ENCODE data around the gene PHB1. TPM values are rescaled to one million over a fixed set of nuclear protein-coding genes. Genes with fewer than 3 reads are reported as not detected.

PHB1 gene
- polyA plus RNA-seq, 1 of the 3 experiments (the other 2 are of a cell fraction): 379 TPM

DNA sequence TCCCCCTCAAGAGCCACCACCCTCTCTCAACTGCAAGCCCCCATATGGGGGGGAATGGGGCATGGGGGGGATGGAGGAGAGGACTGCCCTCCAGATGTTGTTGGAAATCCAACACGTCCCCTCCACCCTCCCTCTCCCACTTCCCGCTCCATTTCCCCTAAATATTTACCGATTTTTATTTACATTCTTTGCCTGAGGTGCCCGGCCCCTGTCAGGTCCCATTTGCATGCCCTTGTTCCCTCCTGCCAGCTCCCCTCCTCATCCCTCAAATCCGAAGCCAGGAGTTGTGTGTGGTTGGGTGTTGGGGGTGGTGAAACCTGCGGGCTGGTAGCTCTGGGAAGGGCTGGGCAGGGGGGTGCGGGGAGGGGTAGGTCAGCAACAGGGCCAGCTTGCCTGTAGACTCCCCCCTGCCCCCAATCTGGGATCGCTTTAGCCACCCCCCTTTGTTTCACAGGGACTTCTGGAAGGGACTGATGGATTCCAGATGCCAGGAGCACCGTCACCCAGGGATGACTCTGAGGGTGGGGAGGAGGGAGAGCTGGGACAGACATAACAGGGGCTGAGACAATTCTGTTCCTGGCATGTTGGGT, 40.7 kb upstream of the PHB1 start:
- TF ChIP-seq, protein P1, sequence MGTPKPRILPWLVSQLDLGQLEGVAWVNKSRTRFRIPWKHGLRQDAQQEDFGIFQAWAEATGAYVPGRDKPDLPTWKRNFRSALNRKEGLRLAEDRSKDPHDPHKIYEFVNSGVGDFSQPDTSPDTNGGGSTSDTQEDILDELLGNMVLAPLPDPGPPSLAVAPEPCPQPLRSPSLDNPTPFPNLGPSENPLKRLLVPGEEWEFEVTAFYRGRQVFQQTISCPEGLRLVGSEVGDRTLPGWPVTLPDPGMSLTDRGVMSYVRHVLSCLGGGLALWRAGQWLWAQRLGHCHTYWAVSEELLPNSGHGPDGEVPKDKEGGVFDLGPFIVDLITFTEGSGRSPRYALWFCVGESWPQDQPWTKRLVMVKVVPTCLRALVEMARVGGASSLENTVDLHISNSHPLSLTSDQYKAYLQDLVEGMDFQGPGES (IDR thresholded peaks at IDR 0.05; ENCODE audit: low read depth, low read length): no peak
- TF ChIP-seq, protein P2, sequence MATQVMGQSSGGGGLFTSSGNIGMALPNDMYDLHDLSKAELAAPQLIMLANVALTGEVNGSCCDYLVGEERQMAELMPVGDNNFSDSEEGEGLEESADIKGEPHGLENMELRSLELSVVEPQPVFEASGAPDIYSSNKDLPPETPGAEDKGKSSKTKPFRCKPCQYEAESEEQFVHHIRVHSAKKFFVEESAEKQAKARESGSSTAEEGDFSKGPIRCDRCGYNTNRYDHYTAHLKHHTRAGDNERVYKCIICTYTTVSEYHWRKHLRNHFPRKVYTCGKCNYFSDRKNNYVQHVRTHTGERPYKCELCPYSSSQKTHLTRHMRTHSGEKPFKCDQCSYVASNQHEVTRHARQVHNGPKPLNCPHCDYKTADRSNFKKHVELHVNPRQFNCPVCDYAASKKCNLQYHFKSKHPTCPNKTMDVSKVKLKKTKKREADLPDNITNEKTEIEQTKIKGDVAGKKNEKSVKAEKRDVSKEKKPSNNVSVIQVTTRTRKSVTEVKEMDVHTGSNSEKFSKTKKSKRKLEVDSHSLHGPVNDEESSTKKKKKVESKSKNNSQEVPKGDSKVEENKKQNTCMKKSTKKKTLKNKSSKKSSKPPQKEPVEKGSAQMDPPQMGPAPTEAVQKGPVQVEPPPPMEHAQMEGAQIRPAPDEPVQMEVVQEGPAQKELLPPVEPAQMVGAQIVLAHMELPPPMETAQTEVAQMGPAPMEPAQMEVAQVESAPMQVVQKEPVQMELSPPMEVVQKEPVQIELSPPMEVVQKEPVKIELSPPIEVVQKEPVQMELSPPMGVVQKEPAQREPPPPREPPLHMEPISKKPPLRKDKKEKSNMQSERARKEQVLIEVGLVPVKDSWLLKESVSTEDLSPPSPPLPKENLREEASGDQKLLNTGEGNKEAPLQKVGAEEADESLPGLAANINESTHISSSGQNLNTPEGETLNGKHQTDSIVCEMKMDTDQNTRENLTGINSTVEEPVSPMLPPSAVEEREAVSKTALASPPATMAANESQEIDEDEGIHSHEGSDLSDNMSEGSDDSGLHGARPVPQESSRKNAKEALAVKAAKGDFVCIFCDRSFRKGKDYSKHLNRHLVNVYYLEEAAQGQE (IDR thresholded peaks at IDR 0.05; ENCODE audit: low read depth, low read length): no peak
- TF ChIP-seq POLR2AphosphoS5 (IDR thresholded peaks at IDR 0.05; ENCODE audit: low read depth, low read length) (no peak; the same call in 1 of the 2 replicates), TCF12 (IDR thresholded peaks at IDR 0.05) (peak; percentile 92), FOXJ3 (CRISPR knock-in tag; IDR thresholded peaks at IDR 0.05) (no peak), JUND (IDR thresholded peaks at IDR 0.05) (no peak), ELF1 (IDR thresholded peaks at IDR 0.05) (no peak), TAF1 (IDR thresholded peaks at IDR 0.05; ENCODE audit: borderline replicate concordance, low read depth, low read length) (no peak), EP300 (IDR thresholded peaks at IDR 0.05; ENCODE audit: borderline replicate concordance in 1 of 2, low read depth in 1 of 2, low read length in 1 of 2) (peak in 1 of 2 experiments; percentile 65; a peak in 1 of 4 replicates), FOSL2 (IDR thresholded peaks at IDR 0.05; ENCODE audit: borderline replicate concordance, low read depth) (no peak), RCOR1 (IDR thresholded peaks at IDR 0.05; ENCODE audit: low read length) (peak; percentile 50), GABPA (IDR thresholded peaks at IDR 0.05; ENCODE audit: low read depth) (no peak), GATA2 (CRISPR knock-in tag; IDR thresholded peaks at IDR 0.05) (no peak), CHD2 (IDR thresholded peaks at IDR 0.05; ENCODE audit: low read length, partially characterized antibody) (peak; percentile 77)
- TF ChIP-seq, protein P3, sequence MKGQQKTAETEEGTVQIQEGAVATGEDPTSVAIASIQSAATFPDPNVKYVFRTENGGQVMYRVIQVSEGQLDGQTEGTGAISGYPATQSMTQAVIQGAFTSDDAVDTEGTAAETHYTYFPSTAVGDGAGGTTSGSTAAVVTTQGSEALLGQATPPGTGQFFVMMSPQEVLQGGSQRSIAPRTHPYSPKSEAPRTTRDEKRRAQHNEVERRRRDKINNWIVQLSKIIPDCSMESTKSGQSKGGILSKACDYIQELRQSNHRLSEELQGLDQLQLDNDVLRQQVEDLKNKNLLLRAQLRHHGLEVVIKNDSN (IDR thresholded peaks at IDR 0.05; ENCODE audit: borderline replicate concordance, low read depth): no peak
- TF ChIP-seq, protein P4, sequence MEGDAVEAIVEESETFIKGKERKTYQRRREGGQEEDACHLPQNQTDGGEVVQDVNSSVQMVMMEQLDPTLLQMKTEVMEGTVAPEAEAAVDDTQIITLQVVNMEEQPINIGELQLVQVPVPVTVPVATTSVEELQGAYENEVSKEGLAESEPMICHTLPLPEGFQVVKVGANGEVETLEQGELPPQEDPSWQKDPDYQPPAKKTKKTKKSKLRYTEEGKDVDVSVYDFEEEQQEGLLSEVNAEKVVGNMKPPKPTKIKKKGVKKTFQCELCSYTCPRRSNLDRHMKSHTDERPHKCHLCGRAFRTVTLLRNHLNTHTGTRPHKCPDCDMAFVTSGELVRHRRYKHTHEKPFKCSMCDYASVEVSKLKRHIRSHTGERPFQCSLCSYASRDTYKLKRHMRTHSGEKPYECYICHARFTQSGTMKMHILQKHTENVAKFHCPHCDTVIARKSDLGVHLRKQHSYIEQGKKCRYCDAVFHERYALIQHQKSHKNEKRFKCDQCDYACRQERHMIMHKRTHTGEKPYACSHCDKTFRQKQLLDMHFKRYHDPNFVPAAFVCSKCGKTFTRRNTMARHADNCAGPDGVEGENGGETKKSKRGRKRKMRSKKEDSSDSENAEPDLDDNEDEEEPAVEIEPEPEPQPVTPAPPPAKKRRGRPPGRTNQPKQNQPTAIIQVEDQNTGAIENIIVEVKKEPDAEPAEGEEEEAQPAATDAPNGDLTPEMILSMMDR (IDR thresholded peaks at IDR 0.05): no peak
- TF ChIP-seq, protein P5, sequence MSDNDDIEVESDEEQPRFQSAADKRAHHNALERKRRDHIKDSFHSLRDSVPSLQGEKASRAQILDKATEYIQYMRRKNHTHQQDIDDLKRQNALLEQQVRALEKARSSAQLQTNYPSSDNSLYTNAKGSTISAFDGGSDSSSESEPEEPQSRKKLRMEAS (IDR thresholded peaks at IDR 0.05; ENCODE audit: low read depth): no peak
- TF ChIP-seq, protein P6, sequence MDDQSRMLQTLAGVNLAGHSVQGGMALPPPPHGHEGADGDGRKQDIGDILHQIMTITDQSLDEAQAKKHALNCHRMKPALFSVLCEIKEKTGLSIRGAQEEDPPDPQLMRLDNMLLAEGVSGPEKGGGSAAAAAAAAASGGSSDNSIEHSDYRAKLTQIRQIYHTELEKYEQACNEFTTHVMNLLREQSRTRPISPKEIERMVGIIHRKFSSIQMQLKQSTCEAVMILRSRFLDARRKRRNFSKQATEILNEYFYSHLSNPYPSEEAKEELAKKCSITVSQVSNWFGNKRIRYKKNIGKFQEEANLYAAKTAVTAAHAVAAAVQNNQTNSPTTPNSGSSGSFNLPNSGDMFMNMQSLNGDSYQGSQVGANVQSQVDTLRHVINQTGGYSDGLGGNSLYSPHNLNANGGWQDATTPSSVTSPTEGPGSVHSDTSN (IDR thresholded peaks at IDR 0.05): peak; percentile 52
- TF ChIP-seq, protein P7, sequence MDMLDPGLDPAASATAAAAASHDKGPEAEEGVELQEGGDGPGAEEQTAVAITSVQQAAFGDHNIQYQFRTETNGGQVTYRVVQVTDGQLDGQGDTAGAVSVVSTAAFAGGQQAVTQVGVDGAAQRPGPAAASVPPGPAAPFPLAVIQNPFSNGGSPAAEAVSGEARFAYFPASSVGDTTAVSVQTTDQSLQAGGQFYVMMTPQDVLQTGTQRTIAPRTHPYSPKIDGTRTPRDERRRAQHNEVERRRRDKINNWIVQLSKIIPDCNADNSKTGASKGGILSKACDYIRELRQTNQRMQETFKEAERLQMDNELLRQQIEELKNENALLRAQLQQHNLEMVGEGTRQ (IDR thresholded peaks at IDR 0.05; ENCODE audit: borderline replicate concordance, low read depth, low read length): no peak
- Histone ChIP-seq H3F3A (replicated peaks; ENCODE audit: insufficient read depth) (no peaks in the 10 kb centered on the region), H3K9ac (no peak overlapping the region), H3K4me1 (ENCODE audit: control insufficient read depth in 1 of 2, insufficient read depth in 2 of 2, low read depth in 1 of 2, low read length in 1 of 2) (peaks cover 22 to 26% of the 10 kb centered on the region in 2 experiments; a peak in 3 of 4 replicates), H3K9me2 (no peaks in the 10 kb centered on the region), H4K20me1 (ENCODE audit: insufficient read depth) (no peaks in the 10 kb centered on the region), H3K79me2 (ENCODE audit: insufficient read depth) (no peaks in the 10 kb centered on the region), H3K27ac (ENCODE audit: low read depth in 2 of 2, low read length in 1 of 2) (no peak overlapping the region; a peak in 2 of 4 replicates), H2AFZ (ENCODE audit: low read depth) (no peak overlapping the region), H3K27me3 (ENCODE audit: insufficient read depth) (peaks cover 11% of the 10 kb centered on the region; the same call in 1 of the 2 replicates), H3K36me3 (replicated peaks in 1 of 2; ENCODE audit: control insufficient read depth in 1 of 2, insufficient read depth in 2 of 2, low read length in 1 of 2) (no peaks in the 10 kb centered on the region), H3K9me3 (no peaks in the 10 kb centered on the region), H3K4me3 (ENCODE audit: low read depth in 2 of 2, low read length in 1 of 2) (no peak overlapping the region), H3K4me2 (no peak overlapping the region)
- ChIA-PET POLR2A (interaction anchor here (1.2 kb wide), 1 partner anchor 11 kb away, joined by 3 read pairs; no protein-coding TSS in a partner anchor), CTCF (interaction anchor here (1.0 to 9.2 kb wide), 10 partner anchors 10 to 114 kb away, joined by 3 to 96 read pairs (median 4); partner anchors contain the start of gene NGFR)
- peak; percentile 73 for DNase-seq
- 48% methylated on average over 9 of the region's 9 CpGs for WGBS (ENCODE audit: low lambda C conversion rate)

All from SK-N-SH (cell line).